Forelimb muscle (tissue), 1 donor: Measurements from ENCODE around the gene THRA. TPM values are rescaled to one million over a fixed set of nuclear protein-coding genes. Genes with fewer than 3 reads are reported as not detected.

ENCODE experiments used
- polyA plus RNA-seq: library from polyadenylated mRNA; unstranded; fragments of 120-200 nt; gene quantifications from one replicate; pipeline ENCODE4 v1.2.1, GENCODE V29; 2013; ENCODE audit not compliant: insufficient read length

THRA gene
- polyA plus RNA-seq, 1 donor, result 72.2 TPM

Other genes with a start within 250 kb of the THRA start
- gene IKZF3, start 198.7 kb upstream of the THRA start, polyA plus RNA-seq, result 0.22 TPM
- gene ZPBP2, start 194.8 kb upstream of the THRA start, polyA plus RNA-seq, result not detected
- 11.6 TPM for gene GSDMB, start 144.3 kb upstream of the THRA start, polyA plus RNA-seq
- gene ORMDL3, start 135.4 kb upstream of the THRA start, polyA plus RNA-seq, result 38.8 TPM
- gene LRRC3C, start 135.2 kb upstream of the THRA start, polyA plus RNA-seq, result not detected
- 0.16 TPM for gene GSDMA, start 100.0 kb upstream of the THRA start, polyA plus RNA-seq
- gene PSMD3, start 82.2 kb upstream of the THRA start, polyA plus RNA-seq, result 92.0 TPM
- 0.14 TPM for gene CSF3, start 47.5 kb upstream of the THRA start, polyA plus RNA-seq
- gene MED24, start 8.6 kb upstream of the THRA start, polyA plus RNA-seq, result 71.8 TPM
- gene NR1D1, start 37.6 kb downstream of the THRA start, polyA plus RNA-seq, result 5.7 TPM
- 111 TPM for gene MSL1, start 59.0 kb downstream of the THRA start, polyA plus RNA-seq
- gene CASC3, start 77.6 kb downstream of the THRA start, polyA plus RNA-seq, result 55.5 TPM
- gene RAPGEFL1, start 114.5 kb downstream of the THRA start, polyA plus RNA-seq, result 8.6 TPM
- gene WIPF2, start 156.3 kb downstream of the THRA start, polyA plus RNA-seq, result 15.4 TPM
- gene CDC6, start 224.9 kb downstream of the THRA start, polyA plus RNA-seq, result 7.1 TPM
- 59.0 TPM for gene RARA, start 246.2 kb downstream of the THRA start, polyA plus RNA-seq